T-helper 17 cell (primary cell): ENCODE results near the gene COL18A1. TPM values are rescaled to one million over a fixed set of nuclear protein-coding genes. Genes with fewer than 3 reads are reported as not detected.

Source experiments
- ATAC-seq: fragments of 150-1000 bp; cut with Tn5 transposase; 2 replicates; pipeline ENCODE4 v1.10.0; 2021; ENCODE audit warnings: mild to moderate bottlenecking, moderate library complexity
- DNase-seq, 3 donors: peaks; one replicate each; pipeline versions ENCODE4 v3.0.0 to v3.0.0-alpha.2; 2020 to 2021
- H3K9me3 ChIP-seq: one replicate; pipeline ENCODE4 v1.7.0; 2013; ENCODE audit warnings: low read length, mild to moderate bottlenecking; ENCODE audit not compliant: control insufficient read depth, poor library complexity, severe bottlenecking
- H3K27ac Mint-ChIP-seq: one replicate; pipeline ENCODE4 v1.8.0; 2022; ENCODE audit warnings: mild to moderate bottlenecking, moderate library complexity, mixed read lengths
- H3K27me3 Mint-ChIP-seq: one replicate; pipeline ENCODE4 v1.8.0; 2022; ENCODE audit warnings: mixed read lengths
- H3K36me3 Mint-ChIP-seq: one replicate; pipeline ENCODE4 v1.8.0; 2022; ENCODE audit warnings: low read depth, mixed read lengths
- H3K4me1 Mint-ChIP-seq: one replicate; pipeline ENCODE4 v1.8.0; 2022; ENCODE audit warnings: mild to moderate bottlenecking, mixed read lengths
- H3K4me3 Mint-ChIP-seq: one replicate; pipeline ENCODE4 v1.8.0; 2022; ENCODE audit warnings: mild to moderate bottlenecking, moderate library complexity, mixed read lengths
- total RNA-seq, 4 donors: library from RNA in 2 of 4; stranded (reverse) in 2 of 4; gene quantifications; one replicate each; pipeline ENCODE4 v1.2.3 and lab custom pipeline; 2022 to 2026

Gene COL18A1
- total RNA-seq, 2 donors from 2014 or later, result 5.4 to 17.1 TPM

GRCh38 chr21:45372732-45373355 is 32.1 kb upstream of the COL18A1 start:
- no peaks in the 10 kb centered on the region for H3K9me3 ChIP-seq
- Mint-ChIP-seq H3K36me3 (no peaks in the 10 kb centered on the region), H3K4me3 (no peak overlapping the region), H3K27ac (no peak overlapping the region), H3K4me1 (peaks cover 3% of the 10 kb centered on the region), H3K27me3 (peaks cover 31% of the 10 kb centered on the region)
- ATAC-seq (no peak), DNase-seq (no peak)

GRCh38 chr21:45373991-45374816 is 30.8 kb upstream of the COL18A1 start:
- Mint-ChIP-seq H3K4me3 (no peak overlapping the region), H3K4me1 (peaks cover 3% of the 10 kb centered on the region), H3K27ac (no peak overlapping the region), H3K27me3 (peaks cover 26% of the 10 kb centered on the region), H3K36me3 (no peaks in the 10 kb centered on the region)
- DNase-seq (no peak), ATAC-seq (no peak)
- no peaks in the 10 kb centered on the region for H3K9me3 ChIP-seq

- Mint-ChIP-seq H3K27ac (no peak overlapping the region), H3K4me1 (peaks cover 5% of the 10 kb centered on the region), H3K36me3 (peaks cover 3% of the 10 kb centered on the region), H3K4me3 (no peak overlapping the region), H3K27me3 (peaks cover 34% of the 10 kb centered on the region)
- H3K9me3 ChIP-seq, result no peaks in the 10 kb centered on the region
- ATAC-seq (no peak), DNase-seq (no peak)
These were observed 30.0 kb upstream of the COL18A1 start for GRCh38 chr21:45374826-45375455.

GRCh38 chr21:45376459-45377324 is 28.3 kb upstream of the COL18A1 start:
- no peaks in the 10 kb centered on the region for H3K9me3 ChIP-seq
- Mint-ChIP-seq H3K4me1 (peaks cover 4% of the 10 kb centered on the region), H3K27ac (no peak overlapping the region), H3K27me3 (peaks cover 33% of the 10 kb centered on the region), H3K36me3 (peaks cover 5% of the 10 kb centered on the region), H3K4me3 (no peak overlapping the region)
- DNase-seq (no peak), ATAC-seq (no peak)

- Mint-ChIP-seq H3K4me1 (peaks cover 4% of the 10 kb centered on the region), H3K27me3 (peaks cover 32% of the 10 kb centered on the region), H3K4me3 (no peak overlapping the region), H3K27ac (no peak overlapping the region), H3K36me3 (peaks cover 5% of the 10 kb centered on the region)
- H3K9me3 ChIP-seq, result no peaks in the 10 kb centered on the region
- DNase-seq (no peak), ATAC-seq (no peak)
These were observed 27.6 kb upstream of the COL18A1 start for GRCh38 chr21:45377325-45377709.

GRCh38 chr21:45377866-45378257 is 27.1 kb upstream of the COL18A1 start:
- ATAC-seq (no peak), DNase-seq (no peak)
- H3K9me3 ChIP-seq, result no peaks in the 10 kb centered on the region
- no peak overlapping the region for H3K27ac Mint-ChIP-seq
- H3K27me3 Mint-ChIP-seq, result peaks cover 36% of the 10 kb centered on the region
- peaks cover 5% of the 10 kb centered on the region for H3K36me3 Mint-ChIP-seq
- H3K4me1 Mint-ChIP-seq, result peaks cover 4% of the 10 kb centered on the region
- H3K4me3 Mint-ChIP-seq, result no peak overlapping the region

GRCh38 chr21:45378258-45378966 is 26.6 kb upstream of the COL18A1 start:
- H3K9me3 ChIP-seq, result no peaks in the 10 kb centered on the region
- DNase-seq (no peak), ATAC-seq (no peak)
- H3K27me3 Mint-ChIP-seq, result peaks cover 33% of the 10 kb centered on the region
- no peak overlapping the region for H3K27ac Mint-ChIP-seq
- H3K4me1 Mint-ChIP-seq, result peaks cover 4% of the 10 kb centered on the region
- no peak overlapping the region for H3K4me3 Mint-ChIP-seq
- peaks cover 5% of the 10 kb centered on the region for H3K36me3 Mint-ChIP-seq

GRCh38 chr21:45379171-45379900 is 25.6 kb upstream of the COL18A1 start:
- H3K9me3 ChIP-seq, result no peaks in the 10 kb centered on the region
- Mint-ChIP-seq H3K27me3 (peaks cover 33% of the 10 kb centered on the region), H3K4me3 (no peak overlapping the region), H3K27ac (no peak overlapping the region), H3K36me3 (peaks cover 5% of the 10 kb centered on the region), H3K4me1 (peaks cover 4% of the 10 kb centered on the region)
- no peak for ATAC-seq
- no peak for DNase-seq

GRCh38 chr21:45379901-45380330 is 25.0 kb upstream of the COL18A1 start:
- Mint-ChIP-seq H3K4me3 (no peak overlapping the region), H3K4me1 (peaks cover 4% of the 10 kb centered on the region), H3K36me3 (peaks cover 5% of the 10 kb centered on the region), H3K27me3 (peaks cover 36% of the 10 kb centered on the region), H3K27ac (no peak overlapping the region)
- no peaks in the 10 kb centered on the region for H3K9me3 ChIP-seq
- DNase-seq, result no peak
- ATAC-seq, result no peak

GRCh38 chr21:45380566-45380965 is 24.4 kb upstream of the COL18A1 start:
- Mint-ChIP-seq H3K27ac (no peak overlapping the region), H3K27me3 (peaks cover 42% of the 10 kb centered on the region), H3K36me3 (peaks cover 5% of the 10 kb centered on the region), H3K4me3 (no peak overlapping the region), H3K4me1 (peaks cover 4% of the 10 kb centered on the region)
- H3K9me3 ChIP-seq, result no peaks in the 10 kb centered on the region
- DNase-seq (no peak), ATAC-seq (no peak)

- peaks cover 5% of the 10 kb centered on the region for H3K36me3 Mint-ChIP-seq
- no peak overlapping the region for H3K27ac Mint-ChIP-seq
- H3K27me3 Mint-ChIP-seq, result peaks cover 47% of the 10 kb centered on the region
- ATAC-seq, result no peak
- DNase-seq, result no peak
- peaks cover 4% of the 10 kb centered on the region for H3K4me1 Mint-ChIP-seq
- no peak overlapping the region for H3K4me3 Mint-ChIP-seq
- H3K9me3 ChIP-seq, result no peaks in the 10 kb centered on the region
These were observed 23.8 kb upstream of the COL18A1 start for GRCh38 chr21:45381036-45381787.
